Immature natural killer cell (primary cell): Measurements from ENCODE around the gene MFNG. TPM values are rescaled to one million over a fixed set of nuclear protein-coding genes. Genes with fewer than 3 reads are reported as not detected.
"Not testable (repeated sequence)": the region's sequence is repeated elsewhere in the genome, so short reads cannot be mapped to it uniquely, and the experiment has no call there.

Experiments
- DNase-seq, 3 donors: peaks; one replicate each; pipeline ENCODE4 v3.0.0; 2022; ENCODE audit warnings: mixed read lengths in 1 of 3
- H3K27ac Mint-ChIP-seq, 6 donors: one replicate each; pipeline ENCODE4 v1.8.0; 2020; ENCODE audit warnings: mixed read lengths in 6 of 6, mild to moderate bottlenecking in 5 of 6, inconsistent platforms in 4 of 6, moderate library complexity in 3 of 6
- H3K27me3 Mint-ChIP-seq, 3 donors: one replicate each; pipeline ENCODE4 v1.8.0; 2020 to 2021; ENCODE audit warnings: low read depth in 3 of 3, mild to moderate bottlenecking in 3 of 3, mixed read lengths in 3 of 3, moderate library complexity in 3 of 3, inconsistent platforms in 1 of 3
- H3K36me3 Mint-ChIP-seq, 3 donors: one replicate each; pipeline ENCODE4 v1.8.0; 2020; ENCODE audit warnings: mixed read lengths in 3 of 3, inconsistent platforms in 2 of 3, mild to moderate bottlenecking in 2 of 3
- H3K4me1 Mint-ChIP-seq, 2 donors: one replicate each; pipeline ENCODE4 v1.8.0; 2020; ENCODE audit warnings: inconsistent platforms in 2 of 2, mild to moderate bottlenecking in 2 of 2, mixed read lengths in 2 of 2, moderate library complexity in 1 of 2
- H3K4me3 Mint-ChIP-seq, 5 donors: one replicate each; pipeline ENCODE4 v1.8.0; 2020; ENCODE audit warnings: mild to moderate bottlenecking in 5 of 5, mixed read lengths in 5 of 5, inconsistent platforms in 3 of 5, moderate library complexity in 3 of 5
- H3K9me3 Mint-ChIP-seq, 6 donors: one replicate each; pipeline ENCODE4 v1.8.0; 2020; ENCODE audit warnings: mild to moderate bottlenecking in 6 of 6, mixed read lengths in 6 of 6, inconsistent platforms in 4 of 6, moderate library complexity in 3 of 6
- polyA plus RNA-seq, 3 donors: library from polyadenylated mRNA; unstranded; fragments of 300-500 nt; fragmentation: Illumina TruSeq; gene quantifications; one replicate each; pipeline ENCODE4 v1.2.3, GENCODE V29; 2021

The MFNG gene, protein sequence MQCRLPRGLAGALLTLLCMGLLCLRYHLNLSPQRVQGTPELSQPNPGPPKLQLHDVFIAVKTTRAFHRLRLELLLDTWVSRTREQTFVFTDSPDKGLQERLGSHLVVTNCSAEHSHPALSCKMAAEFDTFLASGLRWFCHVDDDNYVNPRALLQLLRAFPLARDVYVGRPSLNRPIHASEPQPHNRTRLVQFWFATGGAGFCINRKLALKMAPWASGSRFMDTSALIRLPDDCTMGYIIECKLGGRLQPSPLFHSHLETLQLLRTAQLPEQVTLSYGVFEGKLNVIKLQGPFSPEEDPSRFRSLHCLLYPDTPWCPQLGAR
- 100 to 1,000 TPM; 235 to 361 (median 286) TPM for polyA plus RNA-seq

DNA sequence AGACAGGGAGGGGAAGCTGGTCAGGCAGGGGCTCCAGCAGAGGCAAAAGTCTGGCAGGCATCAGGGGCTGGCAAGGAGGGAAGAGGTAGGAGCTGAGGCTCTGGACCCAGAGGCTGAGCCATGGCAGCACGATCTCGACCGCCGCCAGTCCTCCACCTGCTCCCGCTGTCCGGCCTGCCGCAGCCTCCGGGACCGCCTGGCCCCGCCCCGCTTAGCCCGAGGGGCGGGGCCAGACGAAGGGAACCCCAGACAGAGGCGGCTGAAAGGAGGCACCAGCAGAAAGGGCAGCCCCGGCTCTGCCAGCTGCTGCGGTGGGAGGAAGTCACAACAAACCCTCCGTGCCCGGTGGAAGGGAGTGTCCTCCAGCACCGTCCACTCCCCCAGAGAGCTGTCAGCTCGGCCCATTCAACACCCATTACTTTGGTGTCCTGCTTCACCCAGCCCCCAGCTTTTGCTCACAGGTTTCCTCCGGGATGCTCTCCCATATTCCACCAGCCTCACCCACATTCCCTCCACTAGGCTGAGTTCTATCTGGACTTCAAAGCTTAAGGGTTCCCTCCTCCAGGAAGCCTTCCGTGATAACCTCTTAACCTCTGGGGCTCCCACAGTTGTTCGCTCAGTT, at the start of gene MFNG:
MFNG (minus strand) TSS at position 161 of the 622 bp plus-strand sequence. CDS start 207 bp downstream, outside the sequence.
- peaks cover 0 to 2% (median 0%) of the 10 kb centered on the region in 6 donors for H3K9me3 Mint-ChIP-seq
- H3K27me3 Mint-ChIP-seq, result peaks cover 10 to 19% (median 12%) of the 10 kb centered on the region in 3 donors
- DNase-seq, result peak; percentile 80 to 83 (median 81)
- peak within 1 kb of the TSS; percentile 94 to 99 (median 98) for H3K27ac Mint-ChIP-seq
- peaks cover 52 to 56% of the 10 kb centered on the region in 2 donors for H3K4me1 Mint-ChIP-seq
- no peaks in the 10 kb centered on the region for H3K36me3 Mint-ChIP-seq
- H3K4me3 Mint-ChIP-seq, result peak within 1 kb of the TSS; percentile 90 to 94 (median 92)

GRCh38 chr22:37535159-37535558, 49.0 kb upstream of the MFNG start:
- Mint-ChIP-seq H3K27ac (no peak overlapping the region), H3K4me3 (no peak overlapping the region), H3K9me3 (no peaks in the 10 kb centered on the region), H3K36me3 (no peaks in the 10 kb centered on the region), H3K4me1 (peaks cover 14 to 21% of the 10 kb centered on the region in 2 donors), H3K27me3 (peaks cover 5 to 9% (median 9%) of the 10 kb centered on the region in 3 donors)
- no peak for DNase-seq

DNA sequence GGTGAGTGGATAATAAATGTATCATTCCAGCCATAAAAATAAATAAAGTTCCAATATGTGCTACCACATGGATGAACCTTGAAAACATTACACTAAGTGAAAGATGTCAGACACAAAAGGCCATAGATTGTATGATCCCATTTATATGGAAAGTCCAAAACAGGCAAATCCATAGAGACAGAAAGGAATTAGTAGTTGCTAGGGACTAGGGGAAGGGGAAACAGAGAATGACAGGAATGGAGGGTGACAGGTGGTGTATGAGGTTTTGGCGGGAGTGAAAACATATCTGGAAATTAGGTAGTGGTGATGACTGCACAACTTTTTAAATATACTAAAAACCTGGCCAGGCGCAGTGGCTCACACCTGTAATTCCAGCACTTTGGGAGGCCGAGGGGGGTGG, 48.3 kb upstream of the MFNG start:
- Mint-ChIP-seq H3K36me3 (no peaks in the 10 kb centered on the region), H3K27me3 (peaks cover 5 to 10% (median 9%) of the 10 kb centered on the region in 3 donors), H3K4me1 (peaks cover 10 to 18% of the 10 kb centered on the region in 2 donors), H3K4me3 (no peak overlapping the region), H3K27ac (no peak overlapping the region), H3K9me3 (no peaks in the 10 kb centered on the region)
- no peak for DNase-seq

DNA sequence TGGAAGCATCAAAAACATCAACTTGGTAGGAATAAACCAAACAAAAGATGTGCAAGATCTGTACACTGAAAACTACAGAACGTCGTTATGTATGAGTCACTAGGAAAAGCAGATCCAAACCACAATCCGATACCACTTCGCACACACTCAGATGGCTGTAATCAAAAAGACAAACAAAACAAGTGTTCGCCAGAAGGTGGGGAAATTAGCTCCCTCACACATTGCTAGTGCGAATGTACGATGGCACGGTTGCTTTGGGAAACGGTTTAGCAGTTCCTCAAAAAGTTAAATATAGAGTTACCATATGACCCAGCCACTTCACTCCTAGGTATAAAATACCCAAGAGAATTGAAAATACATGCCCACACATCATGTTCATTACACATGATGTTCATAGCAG, 47.8 kb upstream of the MFNG start:
- Mint-ChIP-seq H3K27ac (no peak overlapping the region), H3K4me1 (peaks cover 7 to 16% of the 10 kb centered on the region in 2 donors), H3K4me3 (no peak overlapping the region), H3K36me3 (no peaks in the 10 kb centered on the region), H3K9me3 (no peaks in the 10 kb centered on the region), H3K27me3 (peaks cover 5 to 8% (median 7%) of the 10 kb centered on the region in 3 donors)
- DNase-seq, result no peak

DNA sequence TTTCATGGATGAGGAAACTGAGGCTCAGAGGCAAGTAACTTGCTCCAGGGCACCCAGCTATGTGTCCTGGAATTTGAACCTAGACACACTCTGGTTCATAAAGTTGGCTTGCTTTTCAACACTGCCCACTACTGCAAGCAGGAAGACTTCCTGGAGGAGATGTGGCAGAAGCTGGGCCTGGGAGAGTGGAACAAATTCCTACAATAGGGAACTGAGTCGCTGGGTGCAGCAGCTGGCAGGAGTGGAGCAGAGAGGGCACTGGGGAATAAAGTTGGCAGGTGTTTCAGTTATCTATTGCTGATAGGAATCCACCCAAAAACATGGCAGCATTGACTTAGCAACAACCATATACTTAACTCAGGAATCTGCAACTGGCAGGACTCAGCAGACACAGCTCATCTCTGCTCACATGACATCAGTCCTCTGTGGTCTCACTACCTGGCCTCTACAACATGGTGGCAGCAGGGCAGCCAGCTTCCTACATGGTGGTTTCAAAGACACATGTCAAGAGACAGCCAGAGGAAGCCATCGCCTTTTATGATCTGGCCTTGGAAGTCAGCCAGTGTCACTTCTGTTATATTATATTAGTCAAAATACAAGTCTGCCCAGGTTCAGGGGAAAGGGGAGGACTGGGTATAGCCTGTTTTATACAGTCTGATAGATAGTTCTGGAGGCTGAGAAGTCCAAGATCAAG, 43.6 kb upstream of the MFNG start:
- peaks cover 0 to 8% of the 10 kb centered on the region in 2 donors for H3K4me1 Mint-ChIP-seq
- H3K27ac Mint-ChIP-seq, result no peak overlapping the region
- peaks cover 0 to 4% (median 0%) of the 10 kb centered on the region in 3 donors for H3K36me3 Mint-ChIP-seq
- peaks cover 0 to 2% (median 0%) of the 10 kb centered on the region in 6 donors for H3K9me3 Mint-ChIP-seq
- H3K4me3 Mint-ChIP-seq, result no peak overlapping the region
- no peak for DNase-seq
- peaks cover 2 to 10% (median 4%) of the 10 kb centered on the region in 3 donors for H3K27me3 Mint-ChIP-seq

GRCh38 chr22:37527952-37528351, 41.8 kb upstream of the MFNG start:
- H3K4me3 Mint-ChIP-seq, H3K9me3 Mint-ChIP-seq, DNase-seq, H3K4me1 Mint-ChIP-seq, H3K27ac Mint-ChIP-seq, H3K36me3 Mint-ChIP-seq: not testable (repeated sequence)
- peaks cover 0 to 16% (median 6%) of the 10 kb centered on the region in 3 donors for H3K27me3 Mint-ChIP-seq

- H3K36me3 Mint-ChIP-seq, DNase-seq, H3K4me1 Mint-ChIP-seq, H3K9me3 Mint-ChIP-seq, H3K4me3 Mint-ChIP-seq, H3K27ac Mint-ChIP-seq: not testable (repeated sequence)
- H3K27me3 Mint-ChIP-seq, result peaks cover 0 to 16% (median 8%) of the 10 kb centered on the region in 3 donors
These were observed 41.0 kb upstream of the MFNG start for GRCh38 chr22:37527081-37527752.

DNA sequence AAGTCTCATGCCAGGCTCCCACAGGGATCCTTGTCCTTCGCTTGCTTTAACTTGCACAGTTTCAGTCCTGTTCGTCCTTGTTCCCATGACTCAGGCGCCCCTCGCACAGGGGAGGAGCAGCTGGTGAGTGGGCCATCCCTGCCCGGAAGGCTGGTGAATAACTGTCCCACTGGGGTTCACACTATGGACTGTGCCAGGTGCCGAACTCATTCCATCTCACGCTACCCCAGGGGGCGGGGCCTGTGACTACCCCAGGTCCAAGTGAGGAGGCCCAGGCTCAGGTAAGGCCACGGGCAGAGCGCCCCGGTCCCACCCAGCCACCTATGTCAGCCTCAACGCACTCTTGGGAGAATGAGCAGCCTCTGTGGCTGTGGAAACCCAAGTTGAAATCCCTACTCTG, 40.2 kb upstream of the MFNG start:
- no peak overlapping the region for H3K4me3 Mint-ChIP-seq
- H3K27ac Mint-ChIP-seq, result no peak overlapping the region
- H3K27me3 Mint-ChIP-seq, result peaks cover 0 to 16% (median 7%) of the 10 kb centered on the region in 3 donors
- peaks cover 0 to 4% (median 0%) of the 10 kb centered on the region in 3 donors for H3K36me3 Mint-ChIP-seq
- H3K4me1 Mint-ChIP-seq, result peaks cover 0 to under 1% of the 10 kb centered on the region in 2 donors
- DNase-seq, result no peak
- H3K9me3 Mint-ChIP-seq, result peaks cover 0 to 2% (median 0%) of the 10 kb centered on the region in 6 donors

DNA sequence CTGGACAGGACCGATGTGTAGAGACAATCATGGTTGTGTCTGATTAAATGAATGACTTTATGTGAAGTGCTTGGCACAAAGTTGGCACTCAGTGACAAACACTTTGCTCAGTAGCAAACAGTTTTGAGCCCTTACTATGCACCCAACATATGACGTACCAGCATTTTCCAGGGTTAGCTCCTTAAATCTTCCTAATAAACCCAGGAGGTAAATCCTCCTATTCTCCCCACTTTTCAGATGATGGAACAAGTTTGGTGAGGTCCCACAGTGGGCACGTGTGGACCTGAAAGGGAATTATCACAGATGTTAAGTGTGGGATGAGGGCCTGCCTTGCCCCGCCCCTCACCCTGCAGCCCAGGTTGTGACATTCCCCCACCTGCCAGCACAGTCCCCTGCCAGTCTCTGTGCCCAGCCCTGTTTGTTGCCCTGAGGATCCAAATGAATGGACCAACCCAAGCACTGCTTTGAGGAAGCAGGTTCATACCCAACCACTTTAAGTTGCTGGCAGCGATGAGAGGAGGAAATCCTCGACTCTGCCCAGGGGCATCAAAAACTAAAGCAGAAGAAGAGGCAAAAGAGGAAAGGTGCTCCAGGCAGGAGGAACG, 39.7 kb upstream of the MFNG start:
- Mint-ChIP-seq H3K4me1 (peaks cover 0 to 1% of the 10 kb centered on the region in 2 donors), H3K27me3 (peaks cover under 1 to 18% (median 10%) of the 10 kb centered on the region in 3 donors), H3K4me3 (no peak overlapping the region), H3K9me3 (peaks cover 0 to 2% (median 0%) of the 10 kb centered on the region in 6 donors), H3K27ac (no peak overlapping the region), H3K36me3 (peaks cover 0 to 4% (median 0%) of the 10 kb centered on the region in 3 donors)
- no peak for DNase-seq

GRCh38 chr22:37525073-37525745, 39.0 kb upstream of the MFNG start:
- H3K27me3 Mint-ChIP-seq, result peaks cover 4 to 18% (median 11%) of the 10 kb centered on the region in 3 donors
- peaks cover 0 to 4% (median 0%) of the 10 kb centered on the region in 3 donors for H3K36me3 Mint-ChIP-seq
- H3K4me1 Mint-ChIP-seq, result peaks cover 0 to 1% of the 10 kb centered on the region in 2 donors
- no peak overlapping the region for H3K4me3 Mint-ChIP-seq
- peaks cover 0 to 2% (median 0%) of the 10 kb centered on the region in 6 donors for H3K9me3 Mint-ChIP-seq
- no peak for DNase-seq
- H3K27ac Mint-ChIP-seq, result no peak overlapping the region

GRCh38 chr22:37522482-37522881, 36.3 kb upstream of the MFNG start:
- Mint-ChIP-seq H3K4me1 (peaks cover 7 to 10% of the 10 kb centered on the region in 2 donors), H3K36me3 (no peaks in the 10 kb centered on the region), H3K27ac (peak overlapping the region in 1 of 6 donors; percentile 42), H3K4me3 (no peak overlapping the region), H3K27me3 (peaks cover 9 to 18% (median 18%) of the 10 kb centered on the region in 3 donors), H3K9me3 (peaks cover 0 to 2% (median 0%) of the 10 kb centered on the region in 6 donors)
- no peak for DNase-seq

GRCh38 chr22:37521236-37521739, 35.1 kb upstream of the MFNG start:
- H3K27me3 Mint-ChIP-seq, result peaks cover 9 to 18% (median 16%) of the 10 kb centered on the region in 3 donors
- no peak overlapping the region for H3K27ac Mint-ChIP-seq

More at GRCh38 chr22:37521236-37521739, 35.1 kb upstream of the MFNG start:
- H3K4me1 Mint-ChIP-seq, result peaks cover 7 to 10% of the 10 kb centered on the region in 2 donors
- H3K36me3 Mint-ChIP-seq, result peaks cover 0 to 2% (median 0%) of the 10 kb centered on the region in 3 donors
- peak overlapping the region in 3 of 5 donors; percentile 14 to 57 (median 16) for H3K4me3 Mint-ChIP-seq
- no peaks in the 10 kb centered on the region for H3K9me3 Mint-ChIP-seq
- DNase-seq, result no peak
